ENCODE measurements around the gene DDRGK1.
A peak's percentile ranks its signal among the peaks of the same experiment; 100 is the strongest.
"Not testable (repeated sequence)": the region's sequence is repeated elsewhere in the genome, so short reads cannot be mapped to it uniquely, and the experiment has no call there.

DDRGK1 gene

DNA sequence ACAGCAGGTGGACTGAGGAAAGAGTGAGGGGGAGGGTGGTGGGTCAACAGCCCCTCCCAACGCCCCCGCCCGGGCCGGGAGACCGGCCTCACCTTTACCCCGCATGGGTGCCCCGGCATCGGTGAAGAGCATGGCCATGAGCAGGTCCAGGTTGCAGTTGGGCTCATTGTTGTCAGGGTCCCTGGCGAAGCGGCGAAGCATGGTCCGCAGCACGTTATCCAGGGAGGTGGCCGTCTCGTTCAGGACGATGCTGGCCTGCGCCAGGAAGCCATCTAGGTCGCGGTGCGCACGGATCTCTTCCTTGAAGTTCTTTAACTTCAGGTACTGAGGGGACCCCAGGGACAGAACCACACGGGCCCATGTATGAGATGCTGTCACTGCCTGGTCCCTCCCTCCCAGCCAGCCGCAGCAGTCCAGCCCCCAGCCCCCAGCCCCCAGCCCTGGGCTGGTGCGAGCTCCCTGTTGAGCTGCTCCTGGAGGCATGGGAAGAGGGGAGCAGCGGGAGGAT is 29.6 kb upstream of the DDRGK1 start:
- DNase-seq, result no peak

DNA sequence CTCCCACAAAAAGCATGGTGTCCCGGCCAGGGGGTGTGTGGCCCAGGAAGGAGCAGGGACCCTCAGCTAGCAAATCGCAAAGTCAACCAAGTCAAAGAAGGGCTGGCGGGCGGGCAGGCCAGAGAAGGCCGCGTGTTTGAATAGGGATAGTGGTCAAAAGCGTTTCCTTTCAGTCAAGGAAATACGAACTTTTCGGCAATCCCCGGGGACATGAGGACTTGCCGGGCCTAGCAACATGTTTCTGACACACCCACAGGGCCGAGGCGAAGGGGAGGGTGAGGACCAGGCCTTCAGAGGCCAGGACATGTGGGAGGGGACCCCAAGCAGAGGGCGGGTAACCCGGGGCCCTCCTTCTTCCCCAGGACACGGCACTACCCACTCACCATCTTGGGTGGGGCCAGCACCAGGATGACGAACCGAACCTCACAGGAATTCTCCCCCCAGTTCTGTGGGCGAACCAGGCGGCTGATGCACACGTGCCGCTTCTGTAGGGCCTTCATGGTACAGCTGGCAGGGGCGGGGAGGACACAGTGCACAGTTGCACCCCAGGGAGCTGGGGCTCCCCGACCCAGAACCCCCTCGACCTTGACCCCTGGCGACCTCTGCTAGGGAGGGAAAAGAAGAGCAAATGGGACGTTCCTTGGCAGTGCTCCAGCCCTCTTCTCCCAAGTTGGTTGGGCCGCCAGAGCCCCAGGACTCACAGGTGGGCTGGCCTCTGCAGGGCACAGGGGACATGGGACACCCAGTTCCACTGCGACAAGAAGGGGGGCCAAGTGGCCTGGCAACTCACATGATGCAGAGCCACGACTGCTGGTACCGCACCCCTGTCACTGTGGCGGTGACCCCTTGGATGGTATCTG is 28.9 kb upstream of the DDRGK1 start:
- no peak for DNase-seq

DNA sequence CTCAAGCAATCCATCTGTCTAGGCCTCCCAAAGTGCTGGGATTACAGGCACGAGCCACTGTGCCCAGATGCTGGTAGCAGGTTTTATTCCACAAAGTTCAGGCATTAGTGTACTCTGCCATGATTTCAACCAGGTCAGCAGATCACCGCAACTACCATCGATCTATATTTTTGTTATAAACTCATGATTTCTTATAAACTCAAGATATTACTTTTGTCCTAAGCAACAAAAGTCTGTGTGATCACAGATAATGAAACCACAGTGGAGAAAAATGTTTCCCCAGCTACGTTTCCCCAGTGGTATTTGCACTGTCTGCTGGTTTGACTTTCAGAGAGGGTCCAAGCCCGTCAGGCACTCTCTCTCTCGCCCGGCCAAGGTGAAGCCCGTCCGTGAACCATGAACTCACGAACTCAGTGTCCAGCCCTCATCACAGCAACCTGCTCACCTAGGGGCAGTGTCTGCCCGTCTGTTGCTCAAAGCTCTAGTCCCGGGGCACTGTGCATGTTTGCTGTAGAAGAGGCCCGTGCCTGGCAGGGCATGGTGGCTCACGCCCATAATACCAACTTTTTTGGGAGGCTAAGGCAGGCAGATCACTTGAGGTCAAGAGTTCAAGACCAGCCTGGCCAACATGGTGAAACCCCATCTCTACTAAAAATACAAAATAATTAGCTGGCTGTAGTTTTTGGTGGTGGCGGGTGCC is 27.6 kb upstream of the DDRGK1 start:
- no peak for DNase-seq

DNA sequence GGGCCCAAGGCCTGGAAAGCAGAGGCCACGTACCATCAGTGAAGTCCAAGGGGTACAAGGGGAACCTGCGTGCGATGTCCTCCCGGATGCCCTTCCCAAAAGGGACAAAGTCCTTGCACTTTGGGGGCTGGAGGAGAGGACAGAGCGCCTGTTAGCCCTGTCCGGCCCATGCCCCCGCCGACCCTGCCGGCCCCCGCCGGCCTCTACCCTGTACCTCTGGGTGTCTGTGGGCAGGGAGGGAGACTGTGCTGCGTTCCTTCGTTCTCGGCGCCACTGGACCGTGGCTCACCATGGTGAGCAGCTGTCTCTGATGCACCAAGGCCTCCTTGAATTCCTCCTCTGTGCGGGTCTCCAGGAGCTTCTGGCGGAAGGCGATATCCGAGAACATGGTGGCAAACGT is 26.6 kb upstream of the DDRGK1 start:
- no peak for DNase-seq

DNA sequence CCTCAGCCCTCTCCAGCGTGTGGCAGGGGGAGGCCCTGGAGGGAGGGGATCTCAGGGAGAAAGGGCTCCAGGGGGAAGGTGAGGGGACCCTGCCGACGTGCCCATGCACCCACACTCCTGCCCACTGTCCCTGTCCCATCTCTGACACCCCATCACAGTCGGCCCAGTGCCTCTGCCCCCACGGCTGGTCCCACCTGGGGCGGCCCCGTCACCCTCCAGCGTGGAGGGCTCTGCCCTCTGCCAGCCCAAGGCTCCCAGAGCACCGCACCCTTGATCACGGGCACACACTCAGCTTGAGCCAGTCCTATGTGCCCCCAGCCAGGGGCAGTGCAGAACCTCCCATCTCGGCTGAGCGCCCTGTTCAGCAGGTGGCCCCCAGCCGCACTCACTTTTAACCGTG is 25.3 kb upstream of the DDRGK1 start:
- no peak for DNase-seq

DNA sequence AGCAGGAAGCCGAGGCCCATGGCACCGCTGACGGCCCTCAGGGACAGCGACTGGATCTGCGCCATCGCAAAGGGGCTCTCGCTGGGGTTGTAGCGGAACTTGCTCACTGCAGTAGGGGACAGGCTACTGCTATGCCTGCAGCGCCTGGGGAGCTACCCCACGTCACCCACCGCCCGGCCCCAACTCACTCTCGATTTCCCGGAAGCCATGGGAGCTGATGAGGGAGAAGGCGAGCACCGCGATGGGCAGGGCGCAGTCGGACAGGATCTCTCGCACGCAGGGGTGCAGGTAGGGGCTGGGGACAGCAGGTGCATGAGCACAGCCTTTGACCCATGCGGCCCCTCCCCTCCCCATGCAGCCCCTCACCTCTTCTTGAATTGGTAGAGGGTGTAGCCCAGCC is 24.7 kb upstream of the DDRGK1 start:
- no peak for DNase-seq

DNA sequence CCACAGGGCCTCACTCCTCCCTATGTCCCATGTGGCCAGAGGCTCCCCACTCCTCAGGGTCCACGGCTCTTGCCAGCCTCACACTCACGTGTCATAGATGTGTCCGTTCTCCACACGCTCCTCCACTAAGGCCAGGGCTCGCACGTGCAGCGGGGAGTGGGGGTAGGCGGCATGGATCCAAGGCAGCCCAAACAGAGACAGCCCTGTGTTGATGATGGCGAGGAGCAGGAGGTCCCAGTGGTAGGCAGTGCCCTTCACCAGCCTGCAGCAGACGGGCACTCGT is 24.2 kb upstream of the DDRGK1 start:
- no peak for DNase-seq

DNA sequence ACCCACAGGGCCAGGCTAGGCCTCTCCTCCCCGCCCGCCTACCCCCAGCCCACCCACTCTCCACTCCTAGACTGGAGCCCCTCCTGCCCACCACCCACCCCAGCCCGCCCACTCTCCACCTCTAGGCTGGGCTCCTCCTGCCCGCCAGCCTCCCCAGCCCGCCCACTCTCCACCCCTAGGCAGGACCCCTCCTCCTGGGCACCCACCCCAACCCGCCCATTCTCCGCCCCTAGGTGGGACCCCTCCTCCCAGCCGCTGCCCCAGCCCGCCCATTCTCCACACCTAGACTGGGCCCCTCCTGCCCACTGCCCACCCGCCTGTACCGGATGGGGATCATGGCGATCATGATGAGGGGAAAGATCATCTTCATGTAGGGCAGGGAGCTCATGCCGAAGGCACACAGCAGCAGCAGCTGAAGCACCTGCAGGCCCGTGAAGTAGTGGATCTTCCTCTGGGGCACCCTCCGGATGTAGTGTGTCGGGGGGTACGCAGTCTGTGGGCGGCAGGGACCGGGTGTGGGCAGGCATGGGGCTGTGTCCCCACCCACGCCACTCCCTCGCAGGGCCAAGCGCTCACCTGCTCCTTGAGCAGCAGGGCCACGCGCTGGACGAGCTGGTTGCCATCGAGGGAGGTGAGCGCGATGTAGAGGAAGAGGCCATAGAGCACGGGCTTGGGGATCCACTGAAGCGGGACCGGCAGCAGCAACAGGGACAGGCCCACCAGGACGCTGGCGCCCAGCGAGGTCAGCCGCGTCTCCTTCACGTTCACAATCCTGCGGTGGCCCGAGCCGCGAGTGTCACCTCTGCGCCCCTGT is 23.7 kb upstream of the DDRGK1 start:
- DNase-seq, result no peak

DNA sequence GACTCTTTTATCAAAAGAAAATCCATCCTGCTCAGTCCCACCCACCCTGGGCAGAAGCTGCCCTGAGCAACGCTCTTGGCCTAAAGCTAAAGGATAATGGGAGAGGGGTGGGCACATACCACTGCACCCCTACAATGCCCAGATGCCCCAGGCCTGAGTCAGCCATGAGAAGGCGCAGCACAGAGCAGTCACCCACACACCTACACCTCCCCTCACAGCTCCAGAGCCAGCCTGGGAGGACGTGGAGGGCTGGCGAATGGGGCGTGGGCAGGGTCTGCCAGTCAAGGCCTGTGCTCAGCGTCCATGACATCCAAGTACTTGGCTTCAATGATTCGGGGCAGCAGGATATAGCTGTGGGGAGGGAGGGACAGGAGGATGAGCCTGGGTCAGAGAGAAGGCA is 23.0 kb upstream of the DDRGK1 start:
- DNase-seq, result no peak

DNA sequence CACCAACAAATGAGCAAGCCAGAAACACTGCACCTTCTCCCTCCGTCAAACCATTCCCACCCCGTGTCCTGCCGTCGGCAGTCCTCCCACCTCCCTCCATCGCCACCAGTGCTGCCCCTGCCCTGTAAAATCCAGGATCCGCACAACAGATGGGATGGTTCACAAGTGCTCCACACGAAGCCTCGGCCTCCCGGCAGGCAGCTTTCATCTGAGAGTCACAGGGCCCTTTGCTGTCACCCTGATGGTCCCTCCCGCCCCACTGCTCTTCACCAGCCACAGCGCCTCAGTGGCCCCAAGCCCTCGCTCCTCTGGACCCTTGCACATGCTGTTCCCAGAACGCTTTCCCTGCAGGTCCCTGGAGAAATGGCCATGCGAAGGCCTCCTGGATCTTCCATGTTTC is 22.4 kb upstream of the DDRGK1 start:
- DNase-seq, result no peak

DNA sequence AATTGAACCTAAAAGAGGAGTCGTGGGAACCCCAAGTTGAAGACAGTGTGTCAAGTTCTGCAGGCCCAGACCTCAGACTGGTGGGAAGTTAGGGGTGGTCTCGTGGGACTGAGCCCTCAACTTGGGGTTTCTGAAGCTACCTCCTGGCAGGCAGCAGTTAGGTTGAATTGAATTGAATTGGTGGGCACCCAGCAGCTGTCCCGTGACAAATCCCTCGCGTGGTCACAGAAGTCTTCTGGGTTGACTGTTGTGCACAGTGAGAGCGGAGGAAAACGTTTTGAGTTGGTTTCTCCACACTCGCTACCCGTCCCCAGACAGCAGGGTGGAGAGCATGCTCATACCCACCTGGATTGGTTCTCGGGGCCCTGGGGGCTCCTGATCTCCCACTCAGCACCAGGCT is 21.6 kb upstream of the DDRGK1 start:
- DNase-seq, result no peak

DNA sequence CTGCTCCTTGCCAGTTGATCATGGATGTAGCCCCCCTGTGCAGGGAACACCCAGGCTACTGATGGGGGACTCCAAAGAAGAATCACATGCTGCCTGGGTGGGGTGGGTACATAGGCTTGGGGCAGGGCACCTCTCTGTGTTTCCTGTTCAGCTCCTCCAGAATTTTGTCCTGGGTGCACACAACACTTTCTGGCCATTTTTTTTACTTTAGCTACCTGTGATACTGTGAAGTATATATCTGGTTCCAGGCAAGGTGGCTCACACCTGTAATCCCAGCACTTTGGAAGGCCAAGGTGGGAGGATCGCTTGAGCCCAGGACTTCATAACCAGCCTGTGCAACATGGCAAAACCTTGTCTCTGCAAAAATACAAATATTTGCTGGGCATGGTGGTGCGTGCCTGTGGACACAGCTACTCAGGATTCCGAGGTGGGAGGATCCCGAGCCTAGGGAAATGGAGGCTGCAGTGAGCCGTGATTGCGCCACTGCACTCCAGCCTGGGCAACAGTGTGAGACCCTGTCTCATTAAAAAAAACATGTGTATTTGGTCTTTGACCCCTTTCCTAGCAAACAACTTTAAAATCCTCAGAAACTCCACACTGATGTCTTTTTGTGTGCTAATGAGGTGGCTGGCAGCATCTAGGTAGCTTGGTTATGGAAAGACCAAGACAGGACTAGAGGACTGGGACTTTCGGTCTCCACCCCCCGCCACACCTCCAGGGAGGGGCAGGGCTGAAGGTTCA is 20.4 kb upstream of the DDRGK1 start:
- DNase-seq, result no peak

DNA sequence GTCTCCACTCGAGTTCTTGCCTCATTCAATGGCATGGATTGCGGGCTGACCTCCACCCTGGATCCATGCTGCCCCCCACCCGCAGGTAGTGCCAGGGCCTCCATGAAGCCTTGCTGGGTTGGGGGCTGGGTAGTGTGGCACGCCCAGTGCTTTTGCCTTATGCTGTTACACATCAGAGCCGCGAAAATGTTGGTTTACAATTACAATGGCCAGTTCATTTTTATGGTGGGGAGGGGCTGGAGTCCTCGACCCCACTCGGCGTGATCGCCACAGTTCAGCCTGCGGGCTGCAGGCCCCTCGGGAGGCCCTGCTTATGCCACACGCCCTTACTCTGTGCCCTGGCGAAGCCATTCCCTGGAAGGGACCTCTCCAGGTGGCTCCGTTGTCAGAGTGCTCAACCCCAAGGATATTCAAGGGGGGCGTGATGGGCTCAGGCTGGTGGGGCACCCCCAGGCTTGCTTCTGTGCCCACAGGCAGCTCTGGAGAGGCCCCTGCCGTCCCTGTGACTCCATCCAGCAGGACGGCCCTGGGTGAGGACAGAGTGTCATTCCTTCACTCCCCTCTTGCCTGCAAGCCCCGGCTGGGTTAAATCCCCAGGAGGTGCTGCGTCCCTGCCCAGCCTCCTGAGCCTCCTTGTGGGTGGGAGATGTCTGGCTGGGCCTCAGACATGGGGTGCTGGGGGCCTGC is 19.7 kb upstream of the DDRGK1 start:
- DNase-seq, result no peak

DNA sequence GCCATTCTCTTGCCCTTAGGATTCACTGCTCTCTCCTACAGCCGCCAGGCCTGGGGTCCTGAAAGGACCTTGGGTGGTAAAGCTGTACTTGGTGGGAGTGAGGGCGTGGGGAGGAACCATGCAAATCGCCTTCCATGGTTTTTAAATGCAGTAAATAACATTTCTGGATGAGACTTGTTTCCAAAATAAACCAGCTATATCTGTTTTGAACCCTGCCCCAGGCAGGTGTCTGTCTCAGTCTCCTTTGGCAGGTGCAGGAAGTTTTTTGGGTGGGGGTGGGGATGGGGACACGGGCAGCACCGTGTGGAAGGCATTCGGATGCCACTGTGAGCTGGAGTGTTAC is 19.1 kb upstream of the DDRGK1 start:
- DNase-seq, result no peak

DNA sequence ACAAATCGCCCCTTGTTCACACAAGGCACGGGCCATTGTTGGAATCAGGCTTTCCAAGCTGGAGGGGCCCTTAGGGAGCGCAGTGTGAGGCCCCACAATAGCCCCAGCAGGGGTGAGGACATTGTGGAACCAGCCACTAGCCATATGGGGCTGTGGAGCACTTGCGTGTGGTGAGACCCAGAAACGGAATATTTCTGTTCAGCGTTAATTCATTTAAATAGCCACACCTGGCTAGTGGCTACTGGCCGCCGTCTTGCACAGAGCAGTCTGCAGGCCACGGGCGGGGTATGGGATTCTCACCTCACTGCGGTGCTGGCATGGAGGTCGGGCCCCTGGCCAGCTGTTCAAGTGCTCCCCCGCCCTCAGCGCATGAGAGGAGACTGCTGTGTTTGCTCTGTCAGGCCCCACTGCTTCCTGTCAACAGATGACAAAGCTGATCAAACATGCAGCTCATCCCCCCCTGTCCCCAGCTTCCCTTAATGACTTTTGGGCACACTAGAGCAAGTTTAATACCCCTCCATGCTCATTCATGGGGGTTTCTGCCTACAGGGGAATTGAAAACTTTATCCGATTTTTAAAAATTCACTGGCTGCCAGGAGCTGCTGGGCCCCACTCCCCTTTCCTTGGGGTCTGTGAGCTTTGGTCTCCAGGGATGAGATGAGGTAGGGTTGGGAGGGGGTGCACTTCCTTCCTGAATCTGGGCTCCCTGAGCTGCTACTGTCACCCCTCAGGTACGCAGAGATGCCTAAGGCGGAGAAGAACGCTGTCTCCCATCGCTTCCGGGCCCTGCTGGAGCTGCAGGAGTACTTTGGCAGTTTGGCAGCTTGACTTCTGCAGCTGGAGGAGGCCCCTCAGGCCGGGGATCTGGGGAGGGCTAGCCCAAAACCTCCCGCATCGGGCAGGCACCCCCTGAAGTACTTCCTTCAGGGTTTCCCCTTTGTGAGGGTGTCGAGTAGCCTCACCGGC is 18.4 kb upstream of the DDRGK1 start:
- peak; percentile 97 for DNase-seq

DNA sequence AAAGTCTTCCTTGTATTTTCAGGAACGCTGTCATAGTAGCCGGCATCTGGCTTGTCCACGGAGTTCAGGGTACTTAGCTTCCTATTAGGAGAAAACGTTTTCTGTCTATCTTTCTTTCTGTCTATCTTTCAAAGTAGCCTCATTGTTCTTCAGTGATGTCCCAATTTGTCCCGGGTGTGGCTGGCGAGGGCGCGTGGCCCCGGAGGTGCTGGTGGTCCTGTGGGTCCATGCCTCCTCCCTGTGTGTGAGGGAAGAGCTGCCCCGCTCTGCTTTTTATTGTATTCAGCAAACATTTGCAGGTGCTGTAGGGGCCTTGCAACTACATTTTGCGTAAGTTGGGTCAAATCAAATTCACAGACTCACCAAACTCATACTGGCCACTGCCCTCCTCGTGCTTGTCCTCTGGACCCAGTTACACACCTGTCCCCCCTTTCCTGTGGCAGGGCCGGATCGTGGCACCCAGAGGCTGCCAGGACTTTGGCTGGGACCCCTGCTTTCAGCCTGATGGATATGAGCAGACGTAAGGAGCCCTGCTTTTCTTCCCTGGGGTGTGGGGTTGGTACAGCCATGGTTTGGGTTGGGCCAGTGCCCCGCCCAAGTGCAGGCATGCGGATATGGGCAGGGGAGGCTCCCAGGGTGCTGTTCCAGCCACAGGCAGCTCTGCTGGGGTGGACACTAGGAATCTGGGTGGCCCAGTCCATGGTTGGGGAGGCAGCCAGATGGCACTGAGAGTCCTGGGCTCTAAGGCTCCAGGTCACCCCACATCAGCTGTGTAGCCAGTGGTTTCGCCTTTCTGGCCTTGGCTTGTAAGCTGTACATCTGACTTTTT is 17.1 kb upstream of the DDRGK1 start:
- DNase-seq, result no peak

DNA sequence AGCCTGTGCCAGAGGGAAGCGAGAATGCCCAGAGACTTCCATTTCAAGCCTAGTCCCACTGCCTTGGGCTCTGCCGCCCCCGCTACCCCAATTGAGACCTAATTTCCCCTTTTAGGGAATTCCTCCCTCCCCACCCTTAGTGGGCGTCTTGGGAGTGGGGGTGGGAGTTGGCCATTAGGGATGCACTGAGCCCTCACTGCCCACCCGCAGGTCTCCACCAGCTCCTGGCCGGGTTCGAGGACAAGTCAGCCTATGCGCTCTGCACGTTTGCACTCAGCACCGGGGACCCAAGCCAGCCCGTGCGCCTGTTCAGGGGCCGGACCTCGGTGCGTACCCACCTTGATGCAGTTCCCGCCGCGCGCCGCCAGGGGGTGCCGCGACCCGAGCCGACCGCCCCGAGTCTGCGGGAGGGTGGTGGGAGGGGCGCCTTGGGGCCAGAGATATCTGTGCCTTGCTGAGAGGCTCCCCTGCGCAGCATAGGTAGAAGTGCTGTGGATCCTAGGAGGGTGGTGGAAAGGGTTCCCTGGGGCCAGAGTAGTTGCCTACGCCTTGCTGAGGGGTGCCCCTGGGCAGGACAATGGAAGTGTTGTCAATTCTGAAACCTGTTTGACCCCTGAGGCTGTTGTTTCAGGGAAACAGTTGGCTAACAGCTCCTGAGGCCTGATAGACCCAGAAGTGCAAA is 14.0 kb upstream of the DDRGK1 start:
- peak; percentile 55 for DNase-seq

DNA sequence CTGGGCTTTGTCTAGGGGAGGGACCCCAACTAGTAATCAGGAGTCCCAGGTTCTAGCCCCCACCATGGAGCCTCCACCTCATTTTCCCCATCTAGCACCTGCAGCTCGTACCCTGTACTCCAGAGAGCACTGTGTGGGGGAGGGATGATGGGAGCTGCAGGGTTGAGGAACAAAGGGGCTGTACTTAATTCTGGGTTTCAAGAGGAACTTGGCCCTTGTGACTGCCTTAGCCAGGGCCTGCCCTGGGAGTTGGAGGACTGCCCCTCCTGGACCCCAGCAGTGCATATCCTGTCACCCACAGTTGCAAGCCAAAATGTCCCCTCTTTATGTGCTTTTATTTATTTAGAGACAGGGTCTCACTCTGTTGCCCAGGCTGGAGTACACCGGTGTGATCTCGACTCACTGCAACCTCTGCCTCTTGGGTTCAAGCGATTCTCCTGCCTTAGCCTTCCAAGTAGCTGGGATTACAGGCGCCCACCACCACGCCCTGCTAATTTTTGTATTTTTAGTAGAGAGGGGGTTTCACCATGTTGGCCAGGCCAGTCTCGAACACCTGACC is 11.0 kb upstream of the DDRGK1 start:
- not testable (repeated sequence) for DNase-seq

DNA sequence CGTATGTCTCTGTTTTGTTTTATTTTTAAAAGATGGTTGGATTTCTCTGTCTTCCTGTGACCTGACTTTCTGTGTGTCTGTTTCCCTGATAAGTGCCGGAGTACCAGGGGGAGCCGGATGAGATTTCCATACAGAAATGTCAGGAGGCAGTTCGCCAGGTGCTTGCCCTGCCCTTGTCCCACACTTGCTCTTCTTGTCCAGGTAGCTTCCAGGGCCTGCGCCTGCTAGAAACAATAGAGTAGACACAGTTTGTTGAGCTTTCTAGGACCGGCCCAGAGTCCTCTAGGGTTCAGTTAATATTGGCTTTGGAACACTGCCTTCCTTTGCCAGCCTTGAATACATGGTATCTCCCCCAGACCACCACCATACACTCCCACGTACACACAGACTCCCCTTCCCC is 8.7 kb upstream of the DDRGK1 start:
- DNase-seq, result no peak
